ENCODE data around the gene CYP39A1. TPM values are rescaled to one million over a fixed set of nuclear protein-coding genes. Genes with fewer than 3 reads are reported as not detected.

Gene CYP39A1
- total RNA-seq, 1 experiment from 2014 or later: 1.7 TPM

GRCh38 chr6:46689657-46690056 is 37.0 kb upstream of the CYP39A1 start:
- no peak for DNase-seq
- H3K9me3 Mint-ChIP-seq (ENCODE audit: low read depth, unreplicated experiment): no peaks in the 10 kb centered on the region
- peaks cover 7% of the 10 kb centered on the region for H3K4me1 Mint-ChIP-seq (ENCODE audit: low read depth, unreplicated experiment)
- H3K4me3 Mint-ChIP-seq (ENCODE audit: low read depth, unreplicated experiment): no peak overlapping the region
- BruUV-seq (replicated peaks): no TSS peak
- H3K36me3 Mint-ChIP-seq (ENCODE audit: insufficient read depth, unreplicated experiment): no peaks in the 10 kb centered on the region
- TF ChIP-seq CTCF (IDR thresholded peaks at IDR 0.05; ENCODE audit: unreplicated experiment): no peak
- no peak overlapping the region for H3K27ac Mint-ChIP-seq (ENCODE audit: unreplicated experiment)
- CTCF ChIA-PET: no interaction called here
- H3K27me3 Mint-ChIP-seq (ENCODE audit: unreplicated experiment): no peaks in the 10 kb centered on the region
- intact Hi-C loops (cut with micrococcal nuclease; ENCODE audit: unreplicated experiment): no loop called here

- no peaks in the 10 kb centered on the region for H3K36me3 Mint-ChIP-seq (ENCODE audit: insufficient read depth, unreplicated experiment)
- DNase-seq: no peak
- TF ChIP-seq CTCF (IDR thresholded peaks at IDR 0.05; ENCODE audit: unreplicated experiment): no peak
- H3K9me3 Mint-ChIP-seq (ENCODE audit: low read depth, unreplicated experiment): no peaks in the 10 kb centered on the region
- no peak overlapping the region for H3K4me3 Mint-ChIP-seq (ENCODE audit: low read depth, unreplicated experiment)
- H3K27me3 Mint-ChIP-seq (ENCODE audit: unreplicated experiment): no peaks in the 10 kb centered on the region
- BruUV-seq (replicated peaks): no TSS peak
- CTCF ChIA-PET: no interaction called here
- H3K4me1 Mint-ChIP-seq (ENCODE audit: low read depth, unreplicated experiment): peaks cover 9% of the 10 kb centered on the region
- H3K27ac Mint-ChIP-seq (ENCODE audit: unreplicated experiment): no peak overlapping the region
- intact Hi-C loops (cut with micrococcal nuclease; ENCODE audit: unreplicated experiment): no loop called here
Measured at GRCh38 chr6:46688966-46689335, 36.3 kb upstream of the CYP39A1 start.

- intact Hi-C loops (cut with micrococcal nuclease; ENCODE audit: unreplicated experiment): no loop called here
- Mint-ChIP-seq H3K9me3 (ENCODE audit: low read depth, unreplicated experiment) (no peaks in the 10 kb centered on the region), H3K36me3 (ENCODE audit: insufficient read depth, unreplicated experiment) (no peaks in the 10 kb centered on the region), H3K27me3 (ENCODE audit: unreplicated experiment) (no peaks in the 10 kb centered on the region), H3K4me3 (ENCODE audit: low read depth, unreplicated experiment) (no peak overlapping the region), H3K27ac (ENCODE audit: unreplicated experiment) (no peak overlapping the region), H3K4me1 (ENCODE audit: low read depth, unreplicated experiment) (peaks cover 9% of the 10 kb centered on the region)
- DNase-seq: no peak
- CTCF ChIA-PET: no interaction called here
- no TSS peak for BruUV-seq (replicated peaks)
- TF ChIP-seq CTCF (IDR thresholded peaks at IDR 0.05; ENCODE audit: unreplicated experiment): no peak
Measured at GRCh38 chr6:46688117-46688965, 35.7 kb upstream of the CYP39A1 start.

- TF ChIP-seq CTCF (IDR thresholded peaks at IDR 0.05; ENCODE audit: unreplicated experiment): no peak
- DNase-seq: no peak
- no peaks in the 10 kb centered on the region for H3K36me3 Mint-ChIP-seq (ENCODE audit: insufficient read depth, unreplicated experiment)
- H3K27me3 Mint-ChIP-seq (ENCODE audit: unreplicated experiment): no peaks in the 10 kb centered on the region
- no TSS peak for BruUV-seq (replicated peaks)
- H3K4me1 Mint-ChIP-seq (ENCODE audit: low read depth, unreplicated experiment): peaks cover 9% of the 10 kb centered on the region
- no peaks in the 10 kb centered on the region for H3K9me3 Mint-ChIP-seq (ENCODE audit: low read depth, unreplicated experiment)
- intact Hi-C loops (cut with micrococcal nuclease; ENCODE audit: unreplicated experiment): no loop called here
- no peak within 1 kb of the TSS for H3K4me3 Mint-ChIP-seq (ENCODE audit: low read depth, unreplicated experiment)
- CTCF ChIA-PET: no interaction called here
- no peak within 1 kb of the TSS for H3K27ac Mint-ChIP-seq (ENCODE audit: unreplicated experiment)
Measured at GRCh38 chr6:46687619-46688097, 35.0 kb upstream of the CYP39A1 start, which contains the start of gene TDRD6. TSS of gene TDRD6 (plus strand) at chr6:46687885. CDS start at chr6:46688129, 244 bp downstream.

Measured in Calu3 (cell line).